NCI-H2171 treated with DMSO at 0.1 percent for 48 hours (cell line): ENCODE measurements around the gene DDX39B.

Experiments
- DNase-seq: peaks from one replicate; lab custom pipeline; 2025; lab: John Stamatoyannopoulos, UW

The DDX39B gene

DNA sequence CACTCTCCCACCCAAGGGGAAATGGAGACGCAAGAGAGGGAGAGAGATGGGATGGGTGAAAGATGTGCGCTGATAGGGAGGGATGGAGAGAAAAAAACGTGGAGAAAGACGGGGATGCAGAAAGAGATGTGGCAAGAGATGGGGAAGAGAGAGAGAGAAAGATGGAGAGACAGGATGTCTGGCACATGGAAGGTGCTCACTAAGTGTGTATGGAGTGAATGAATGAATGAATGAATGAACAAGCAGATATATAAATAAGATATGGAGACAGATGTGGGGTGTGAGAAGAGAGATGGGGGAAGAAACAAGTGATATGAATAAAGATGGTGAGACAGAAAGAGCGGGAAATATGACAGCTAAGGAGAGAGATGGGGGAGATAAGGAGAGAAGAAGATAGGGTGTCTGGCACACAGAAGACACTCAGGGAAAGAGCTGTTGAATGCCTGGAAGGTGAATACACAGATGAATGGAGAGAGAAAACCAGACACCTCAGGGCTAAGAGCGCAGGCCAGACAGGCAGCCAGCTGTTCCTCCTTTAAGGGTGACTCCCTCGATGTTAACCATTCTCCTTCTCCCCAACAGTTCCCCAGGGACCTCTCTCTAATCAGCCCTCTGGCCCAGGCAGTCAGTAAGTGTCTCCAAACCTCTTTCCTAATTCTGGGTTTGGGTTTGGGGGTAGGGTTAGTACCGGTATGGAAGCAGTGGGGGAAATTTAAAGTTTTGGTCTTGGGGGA lies 34.3 kb upstream of the DDX39B start:
- DNase-seq: peak; percentile 54

- DNase-seq: no peak
These were observed 33.6 kb upstream of the DDX39B start, which contains the start of gene TNF for GRCh38 chr6:31575335-31575901. Gene TNF, plus strand, starts transcription at chr6:31575565. Its CDS starts 177 bp downstream, at chr6:31575742.

DNA sequence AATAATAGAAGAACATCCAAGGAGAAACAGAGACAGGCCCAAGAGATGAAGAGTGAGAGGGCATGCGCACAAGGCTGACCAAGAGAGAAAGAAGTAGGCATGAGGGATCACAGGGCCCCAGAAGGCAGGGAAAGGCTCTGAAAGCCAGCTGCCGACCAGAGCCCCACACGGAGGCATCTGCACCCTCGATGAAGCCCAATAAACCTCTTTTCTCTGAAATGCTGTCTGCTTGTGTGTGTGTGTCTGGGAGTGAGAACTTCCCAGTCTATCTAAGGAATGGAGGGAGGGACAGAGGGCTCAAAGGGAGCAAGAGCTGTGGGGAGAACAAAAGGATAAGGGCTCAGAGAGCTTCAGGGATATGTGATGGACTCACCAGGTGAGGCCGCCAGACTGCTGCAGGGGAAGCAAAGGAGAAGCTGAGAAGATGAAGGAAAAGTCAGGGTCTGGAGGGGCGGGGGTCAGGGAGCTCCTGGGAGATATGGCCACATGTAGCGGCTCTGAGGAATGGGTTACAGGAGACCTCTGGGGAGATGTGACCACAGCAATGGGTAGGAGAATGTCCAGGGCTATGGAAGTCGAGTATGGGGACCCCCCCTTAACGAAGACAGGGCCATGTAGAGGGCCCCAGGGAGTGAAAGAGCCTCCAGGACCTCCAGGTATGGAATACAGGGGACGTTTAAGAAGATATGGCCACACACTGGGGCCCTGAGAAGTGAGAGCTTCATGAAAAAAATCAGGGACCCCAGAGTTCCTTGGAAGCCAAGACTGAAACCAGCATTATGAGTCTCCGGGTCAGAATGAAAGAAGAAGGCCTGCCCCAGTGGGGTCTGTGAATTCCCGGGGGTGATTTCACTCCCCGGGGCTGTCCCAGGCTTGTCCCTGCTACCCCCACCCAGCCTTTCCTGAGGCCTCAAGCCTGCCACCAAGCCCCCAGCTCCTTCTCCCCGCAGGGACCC lies 32.6 kb upstream of the DDX39B start:
- no peak for DNase-seq

DNA sequence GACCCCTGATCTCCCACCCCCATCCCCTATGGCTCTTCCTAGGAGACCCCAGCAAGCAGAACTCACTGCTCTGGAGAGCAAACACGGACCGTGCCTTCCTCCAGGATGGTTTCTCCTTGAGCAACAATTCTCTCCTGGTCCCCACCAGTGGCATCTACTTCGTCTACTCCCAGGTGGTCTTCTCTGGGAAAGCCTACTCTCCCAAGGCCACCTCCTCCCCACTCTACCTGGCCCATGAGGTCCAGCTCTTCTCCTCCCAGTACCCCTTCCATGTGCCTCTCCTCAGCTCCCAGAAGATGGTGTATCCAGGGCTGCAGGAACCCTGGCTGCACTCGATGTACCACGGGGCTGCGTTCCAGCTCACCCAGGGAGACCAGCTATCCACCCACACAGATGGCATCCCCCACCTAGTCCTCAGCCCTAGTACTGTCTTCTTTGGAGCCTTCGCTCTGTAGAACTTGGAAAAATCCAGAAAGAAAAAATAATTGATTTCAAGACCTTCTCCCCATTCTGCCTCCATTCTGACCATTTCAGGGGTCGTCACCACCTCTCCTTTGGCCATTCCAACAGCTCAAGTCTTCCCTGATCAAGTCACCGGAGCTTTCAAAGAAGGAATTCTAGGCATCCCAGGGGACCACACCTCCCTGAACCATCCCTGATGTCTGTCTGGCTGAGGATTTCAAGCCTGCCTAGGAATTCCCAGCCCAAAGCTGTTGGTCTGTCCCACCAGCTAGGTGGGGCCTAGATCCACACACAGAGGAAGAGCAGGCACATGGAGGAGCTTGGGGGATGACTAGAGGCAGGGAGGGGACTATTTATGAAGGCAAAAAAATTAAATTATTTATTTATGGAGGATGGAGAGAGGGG lies 31.7 kb upstream of the DDX39B start:
- DNase-seq: no peak

GRCh38 chr6:31572041-31572911 lies 30.5 kb upstream of the DDX39B start, which contains the start of gene LTA:
Gene LTA, plus strand, starts transcription at chr6:31572289. Its CDS starts 454 bp downstream, at chr6:31572743.
- DNase-seq: no peak

DNA sequence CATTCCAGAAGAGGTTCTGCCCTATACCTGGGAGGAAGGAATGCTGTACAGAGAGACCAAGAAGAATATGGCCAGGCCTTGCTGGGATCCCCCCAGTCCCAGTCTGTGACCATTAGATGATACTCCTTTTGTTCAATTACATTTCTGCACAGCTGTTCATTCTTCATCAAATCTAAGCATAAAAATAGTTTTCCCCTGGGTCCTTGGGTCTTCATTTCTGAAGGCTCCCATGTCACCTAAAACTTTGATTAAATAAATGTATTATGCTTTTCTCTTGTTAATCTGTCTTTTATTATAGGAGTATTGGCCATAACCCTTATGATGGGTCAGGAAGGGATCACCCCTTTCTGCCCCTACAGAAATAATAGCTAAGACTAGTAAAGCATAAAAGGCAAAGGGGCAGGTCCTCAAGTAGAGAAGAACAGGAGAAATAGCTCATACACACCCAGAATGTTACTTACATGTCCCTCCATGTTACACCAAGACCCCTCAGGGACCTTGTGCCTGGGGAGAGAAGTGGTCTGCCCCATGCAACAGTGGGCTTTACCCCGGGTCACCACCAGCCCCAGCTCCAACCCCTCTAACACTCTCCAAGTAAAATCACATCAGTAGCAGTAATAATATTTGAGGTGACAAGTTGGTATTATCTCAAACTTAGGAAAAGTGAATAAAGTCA lies 28.2 kb upstream of the DDX39B start:
- DNase-seq: no peak

DNA sequence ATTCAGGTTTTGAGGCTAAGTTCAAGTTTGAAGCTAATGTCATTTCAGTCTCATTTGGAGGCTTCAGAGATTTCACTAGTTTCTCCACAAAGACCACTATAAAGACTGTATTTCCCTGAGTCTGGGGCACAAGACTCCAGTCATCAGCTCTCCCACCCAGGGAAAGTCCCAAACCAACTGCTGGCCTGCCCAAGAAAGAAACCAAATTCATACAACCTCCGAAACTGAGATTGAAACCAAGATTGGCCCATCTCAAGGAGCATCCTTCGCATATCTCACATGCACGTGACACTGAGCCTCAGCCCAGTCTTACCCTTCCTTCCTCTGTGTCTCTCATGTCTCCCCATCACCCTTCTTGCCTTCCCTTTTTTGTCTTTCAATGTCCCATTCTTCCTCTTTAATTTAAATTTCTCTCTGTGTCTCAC lies 26.7 kb upstream of the DDX39B start:
- DNase-seq: no peak

GRCh38 chr6:31567531-31568370 lies 25.9 kb upstream of the DDX39B start:
- DNase-seq: no peak

DNA sequence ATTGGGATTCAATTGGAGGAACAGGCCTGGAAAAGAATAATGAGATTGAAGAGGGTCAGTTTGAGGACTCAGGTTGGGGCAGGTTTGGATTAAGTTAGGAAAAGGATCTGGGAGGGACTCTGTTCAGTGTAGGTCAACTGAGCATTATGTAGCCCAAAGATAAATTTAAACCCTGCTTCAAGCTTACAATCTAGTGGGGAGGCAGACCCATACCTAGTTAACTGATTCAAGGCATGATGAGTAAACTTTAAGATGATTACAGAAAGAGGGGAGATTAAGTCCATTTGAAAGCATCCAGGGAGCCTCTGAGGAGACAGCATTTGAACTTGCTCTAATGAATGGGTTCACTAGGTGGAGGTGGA lies 18.9 kb upstream of the DDX39B start:
- no peak for DNase-seq

DNA sequence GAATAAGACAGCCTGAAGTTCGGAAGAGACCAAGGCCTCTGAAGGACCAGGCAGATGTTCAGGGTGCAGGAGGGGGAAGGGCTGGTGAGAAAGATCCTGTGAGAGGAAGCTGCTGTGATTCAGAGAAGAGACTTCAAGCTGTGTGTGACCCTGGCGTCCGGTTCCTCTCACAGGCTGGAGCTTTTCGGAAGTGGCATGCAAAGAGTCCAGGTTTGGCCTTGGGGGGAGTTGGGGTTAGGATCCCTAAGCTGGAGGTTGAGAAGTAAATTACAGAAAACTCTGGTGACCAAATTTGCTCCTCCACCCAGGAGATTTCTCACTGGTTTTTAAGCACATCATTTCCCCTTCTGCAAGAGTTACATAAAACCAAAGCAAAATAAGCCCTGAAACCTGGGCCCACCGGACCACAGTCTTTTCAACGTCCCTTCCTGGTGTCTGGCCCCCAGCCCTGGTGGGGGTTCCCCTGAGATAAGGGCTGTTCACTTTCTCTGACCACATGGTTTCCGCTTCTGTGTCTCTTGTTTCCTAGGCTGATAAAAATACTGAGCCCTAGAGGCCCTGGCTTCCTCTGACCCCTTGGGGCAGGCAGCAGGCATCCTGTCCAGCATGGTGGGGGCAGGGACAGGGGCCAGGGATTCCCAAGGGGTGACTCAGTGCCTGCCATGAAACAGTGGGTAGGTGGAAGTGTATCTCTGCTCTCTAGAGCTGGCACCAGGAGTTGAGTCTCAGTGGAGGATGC lies 18.3 kb upstream of the DDX39B start:
- no peak for DNase-seq

DNA sequence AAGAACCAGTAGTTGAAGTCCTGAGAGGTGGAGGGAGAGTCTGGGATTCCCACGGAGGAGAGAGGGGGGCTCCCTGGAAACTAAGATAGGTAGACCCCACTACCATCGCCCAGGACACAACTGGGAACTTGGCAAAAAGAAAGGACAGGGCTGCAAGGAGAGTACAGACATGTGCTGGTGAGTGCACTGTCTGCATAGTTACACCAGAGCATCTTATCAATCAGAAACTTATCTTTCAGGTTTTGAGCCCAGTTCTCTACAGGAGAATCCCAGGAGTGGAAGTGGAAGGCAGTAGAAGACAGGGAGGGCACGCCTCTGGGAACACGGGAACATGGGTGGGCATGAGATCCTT lies 17.8 kb upstream of the DDX39B start:
- DNase-seq: no peak

DNA sequence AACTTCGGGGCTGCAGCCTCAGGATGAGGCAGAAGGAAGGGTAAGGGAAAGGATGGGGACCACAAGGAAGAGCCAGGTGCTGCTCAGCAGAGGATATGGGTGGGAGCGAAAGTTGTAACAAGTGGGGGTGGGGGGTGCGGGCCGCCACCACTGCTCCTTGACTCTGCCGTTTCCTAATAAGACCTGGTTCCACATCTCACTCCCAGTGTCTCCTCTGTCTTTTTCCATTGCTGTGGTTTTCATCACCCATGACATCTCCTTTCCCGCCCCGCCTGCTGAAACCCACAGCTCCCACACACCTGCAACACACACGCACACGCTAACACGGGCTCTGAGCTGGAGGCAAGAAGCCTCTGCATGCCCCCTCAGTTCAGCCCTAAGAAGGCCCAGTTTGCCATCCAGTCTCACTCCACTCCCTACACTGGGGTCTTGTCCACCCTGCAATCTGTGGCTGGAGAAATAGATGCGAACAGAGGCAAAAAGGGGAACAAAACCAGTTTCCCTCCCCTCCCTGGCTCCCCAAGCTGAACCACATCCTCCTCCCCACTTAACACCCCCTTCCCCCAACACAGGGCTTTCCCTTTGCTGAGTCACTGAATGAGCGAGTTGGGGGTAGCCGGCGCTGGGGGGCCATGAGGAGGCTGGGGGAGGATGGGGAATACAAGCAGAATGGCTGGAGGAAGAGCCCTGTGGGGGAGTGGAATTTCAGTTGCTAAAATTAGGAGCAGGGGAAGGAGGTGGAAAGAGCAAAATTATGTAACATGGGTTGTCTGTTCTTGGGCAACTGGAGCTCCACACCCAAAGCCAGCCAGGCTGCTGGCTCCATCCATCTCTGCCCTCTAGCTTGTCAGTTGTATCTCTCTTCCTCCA lies 17.1 kb upstream of the DDX39B start:
- no peak for DNase-seq

DNA sequence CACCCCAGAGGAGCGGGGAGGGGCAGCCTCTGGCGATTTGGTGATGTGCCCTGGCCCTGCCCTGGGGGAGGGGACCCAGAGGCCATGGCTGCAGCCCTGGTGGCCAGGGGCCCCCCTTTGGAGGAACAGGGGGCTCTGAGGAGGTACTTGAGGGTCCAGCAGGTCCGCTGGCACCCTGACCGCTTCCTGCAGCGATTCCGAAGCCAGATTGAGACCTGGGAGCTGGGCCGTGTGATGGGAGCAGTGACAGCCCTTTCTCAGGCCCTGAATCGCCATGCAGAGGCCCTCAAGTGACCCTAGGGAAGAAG lies 16.5 kb upstream of the DDX39B start:
- DNase-seq: no peak

DNA sequence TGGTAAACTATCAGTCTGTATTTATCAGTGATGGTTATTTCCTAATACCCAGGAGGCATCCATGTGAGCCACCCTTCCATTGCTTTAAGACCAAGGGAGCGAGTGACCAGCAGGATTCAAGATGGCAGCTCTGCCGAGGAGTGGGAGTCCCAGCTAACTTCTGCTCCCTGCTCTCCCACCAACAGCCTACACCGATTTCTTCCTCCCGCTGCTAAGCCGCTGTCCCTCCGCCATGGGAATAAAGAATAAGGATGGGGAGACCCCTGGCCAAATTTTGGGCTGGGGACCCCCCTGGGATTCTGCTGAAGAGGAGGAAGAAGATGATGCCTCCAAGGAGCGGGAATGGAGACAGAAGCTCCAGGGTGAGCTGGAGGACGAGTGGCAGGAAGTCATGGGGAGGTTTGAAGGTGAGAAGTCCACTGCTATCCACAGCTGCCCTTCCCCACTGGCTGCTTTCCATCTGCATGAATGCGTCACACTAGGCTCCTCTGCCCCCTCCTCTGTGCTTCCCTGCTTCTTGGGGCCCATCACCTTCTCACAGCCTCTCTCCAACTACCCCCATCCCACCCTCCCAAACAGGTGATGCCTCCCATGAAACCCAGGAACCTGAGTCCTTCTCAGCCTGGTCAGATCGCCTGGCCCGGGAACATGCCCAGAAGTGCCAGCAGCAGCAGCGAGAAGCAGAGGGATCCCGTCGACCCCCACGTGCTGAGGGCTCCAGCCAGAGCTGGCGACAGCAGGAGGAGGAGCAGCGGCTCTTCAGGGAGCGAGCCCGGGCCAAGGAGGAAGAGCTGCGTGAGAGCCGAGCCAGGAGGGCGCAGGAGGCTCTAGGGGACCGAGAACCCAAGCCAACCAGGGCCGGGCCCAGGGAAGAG lies 15.9 kb upstream of the DDX39B start:
- DNase-seq: no peak

- no peak for DNase-seq
These were observed 14.5 kb upstream of the DDX39B start for GRCh38 chr6:31556307-31556706.

DNA sequence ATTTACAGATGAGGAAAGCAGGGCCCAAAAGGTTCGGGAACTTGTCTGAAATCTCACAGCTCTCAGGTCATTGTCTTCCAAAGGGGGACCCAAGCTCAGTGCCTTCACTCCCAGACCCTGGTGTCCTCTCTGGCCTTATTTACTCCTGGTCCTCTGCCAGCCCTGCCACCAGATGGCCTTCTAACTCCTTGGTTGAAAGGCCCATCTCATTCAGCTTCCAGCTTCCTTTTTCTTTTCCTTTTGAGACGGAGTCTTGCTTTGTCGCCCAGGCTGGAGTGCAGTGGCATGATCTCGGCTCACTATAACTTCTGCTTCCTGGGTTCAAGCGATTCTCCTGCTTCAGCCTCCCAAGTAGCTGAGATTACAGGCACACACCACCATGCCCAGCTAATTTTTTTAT lies 9.6 kb upstream of the DDX39B start:
- peak; percentile 13 for DNase-seq

GRCh38 chr6:31548544-31548873 lies 6.7 kb upstream of the DDX39B start:
- DNase-seq: no peak
